A673 (cell line): ENCODE results near the gene DEAF1.

Experiments used
- CTCF ChIP-seq: fragments of 300-800, 200-600 bp; sonication (generic); conservative IDR thresholded peaks from 2 replicates; pipeline ENCODE4 v1.5.1; 2017; ENCODE audit warnings: low read depth, mild to moderate bottlenecking, antibody characterized with exemption, low read length, moderate library complexity, mixed read lengths
- EZH2 ChIP-seq: fragments of 200-600 bp; sonication (generic); IDR thresholded peaks from 2 replicates; pipeline ENCODE4 v1.6.1; 2017; ENCODE audit warnings: borderline replicate concordance, low read depth, mild to moderate bottlenecking, mixed read lengths, antibody characterized with exemption, low read length; ENCODE audit not compliant: poor library complexity, severe bottlenecking

GRCh38 chr11:650482-650881, 44.5 kb downstream of the DEAF1 start:
- TF ChIP-seq CTCF (no peak), EZH2 (no peak)
